Lung (tissue), 12 donors: ENCODE results near the gene LARGE1. TPM values are rescaled to one million over a fixed set of nuclear protein-coding genes. Genes with fewer than 3 reads are reported as not detected.
"Not testable (repeated sequence)": the region's sequence is repeated elsewhere in the genome, so short reads cannot be mapped to it uniquely, and the experiment has no call there.

Source experiments
- ATAC-seq: fragments of 200-7000 bp; cut with Tn5 transposase; one replicate; pipeline ENCODE4 v1.9.1; 2020; ENCODE audit warnings: moderate number of reproducible peaks; ENCODE audit not compliant: insufficient read depth, low FRiP score
- DNase-seq, 3 donors: peaks; one replicate each; pipeline ENCODE4 v3.0.0-alpha.2; 2013 to 2017
- H3K27ac ChIP-seq, 2 donors: one replicate each; pipeline ENCODE4 v1.5.1; 2013; ENCODE audit warnings: mild to moderate bottlenecking in 2 of 2, moderate library complexity in 2 of 2, control low read depth in 1 of 2, inconsistent platforms in 1 of 2, low read depth in 1 of 2, low read length in 1 of 2
- H3K27me3 ChIP-seq, 3 donors: one replicate each; pipeline ENCODE4 v1.5.1; 2013; ENCODE audit warnings: low read length in 2 of 3; ENCODE audit not compliant: control insufficient read depth in 3 of 3, insufficient read depth in 3 of 3
- H3K36me3 ChIP-seq, 4 donors: one replicate each; pipeline ENCODE4 v1.5.1; 2013; ENCODE audit warnings: low read length in 4 of 4, mild to moderate bottlenecking in 1 of 4, moderate library complexity in 1 of 4; ENCODE audit not compliant: control insufficient read depth in 4 of 4, insufficient read depth in 4 of 4
- H3K4me1 ChIP-seq, 5 donors: one replicate each; pipeline ENCODE4 v1.5.1; 2013; ENCODE audit warnings: low read length in 5 of 5, mild to moderate bottlenecking in 2 of 5, moderate library complexity in 1 of 5; ENCODE audit not compliant: control insufficient read depth in 5 of 5, insufficient read depth in 5 of 5
- H3K4me3 ChIP-seq: one replicate; pipeline ENCODE4 v1.5.1; 2013; ENCODE audit warnings: mild to moderate bottlenecking, control low read depth, moderate library complexity
- H3K9ac ChIP-seq, 2 donors: one replicate each; pipeline ENCODE4 v1.5.1; 2013; ENCODE audit warnings: low read length in 2 of 2, control low read depth in 1 of 2; ENCODE audit not compliant: insufficient read depth in 1 of 2
- H3K9me3 ChIP-seq, 4 donors: one replicate each; pipeline ENCODE4 v1.5.1; 2013; ENCODE audit warnings: low read length in 3 of 4, mild to moderate bottlenecking in 1 of 4, moderate library complexity in 1 of 4; ENCODE audit not compliant: control insufficient read depth in 4 of 4, insufficient read depth in 3 of 4
- WGBS, 2 donors: extraction: QIAGEN DNeasy Blood & Tissue Kit; methylation state at CpG; one replicate each; pipeline ENCODE4 v1.1.7; 2013; 5-methylcytosine and 5-hydroxymethylcytosine counted together
- polyA plus RNA-seq, 2 donors: library from polyadenylated mRNA; stranded (reverse); fragments of 200-250 nt; gene quantifications; one replicate each; pipeline ENCODE4 v1.2.1, GENCODE V29; 2013
- total RNA-seq, 2 donors: library from RNA; depleted of rRNA in 1 of 2; stranded (reverse); fragments of >200 nt in 1 of 2; gene quantifications; one replicate each; pipeline ENCODE4 v1.2.1, GENCODE V29; 2014 to 2021
- TF ChIP-seq, protein P1 (sequence below): IDR thresholded peaks from 2 replicates; pipeline ENCODE4 v1.5.1; 2012; ENCODE audit warnings: mild to moderate bottlenecking; ENCODE audit errors: control extremely low read depth, extremely low read depth
- donor health status: control.
- donor health status: control.
- donor health status: Bipolar disorder and iron deficiency.
- donor health status: healthy.
- donor health status: DM: yes; HTN: yes; CAD: no.

Gene LARGE1
- total and polyA plus RNA-seq, 4 donors, result 2.9 to 41.1 (median 15.4) TPM

DNA sequence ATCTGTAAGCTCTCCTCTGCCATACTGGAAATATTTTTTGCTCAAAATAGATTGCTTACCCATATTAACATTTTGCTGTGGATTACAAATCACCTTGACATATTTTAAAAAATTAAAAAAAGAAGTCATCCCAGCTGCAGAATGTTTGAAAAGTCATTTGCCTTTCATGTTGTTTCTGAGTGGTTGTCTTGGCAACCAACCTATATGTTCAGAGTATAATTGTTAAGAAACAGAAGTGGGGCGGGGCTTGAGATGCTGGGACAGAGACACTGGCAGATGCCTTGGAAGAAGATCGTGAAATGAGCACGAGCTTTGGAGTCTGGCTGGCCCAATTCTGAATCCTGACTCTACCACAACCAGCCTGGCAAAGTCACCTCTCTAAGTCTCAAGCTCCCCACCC, 348.2 kb downstream of the LARGE1 start:
- Histone ChIP-seq H3K4me1 (peaks cover 0 to 5% (median 0%) of the 10 kb centered on the region in 5 donors), H3K9ac (no peak overlapping the region), H3K4me3 (no peak overlapping the region), H3K27ac (no peak overlapping the region), H3K36me3 (no peaks in the 10 kb centered on the region), H3K9me3 (no peaks in the 10 kb centered on the region), H3K27me3 (no peaks in the 10 kb centered on the region)
- TF ChIP-seq, protein P1, sequence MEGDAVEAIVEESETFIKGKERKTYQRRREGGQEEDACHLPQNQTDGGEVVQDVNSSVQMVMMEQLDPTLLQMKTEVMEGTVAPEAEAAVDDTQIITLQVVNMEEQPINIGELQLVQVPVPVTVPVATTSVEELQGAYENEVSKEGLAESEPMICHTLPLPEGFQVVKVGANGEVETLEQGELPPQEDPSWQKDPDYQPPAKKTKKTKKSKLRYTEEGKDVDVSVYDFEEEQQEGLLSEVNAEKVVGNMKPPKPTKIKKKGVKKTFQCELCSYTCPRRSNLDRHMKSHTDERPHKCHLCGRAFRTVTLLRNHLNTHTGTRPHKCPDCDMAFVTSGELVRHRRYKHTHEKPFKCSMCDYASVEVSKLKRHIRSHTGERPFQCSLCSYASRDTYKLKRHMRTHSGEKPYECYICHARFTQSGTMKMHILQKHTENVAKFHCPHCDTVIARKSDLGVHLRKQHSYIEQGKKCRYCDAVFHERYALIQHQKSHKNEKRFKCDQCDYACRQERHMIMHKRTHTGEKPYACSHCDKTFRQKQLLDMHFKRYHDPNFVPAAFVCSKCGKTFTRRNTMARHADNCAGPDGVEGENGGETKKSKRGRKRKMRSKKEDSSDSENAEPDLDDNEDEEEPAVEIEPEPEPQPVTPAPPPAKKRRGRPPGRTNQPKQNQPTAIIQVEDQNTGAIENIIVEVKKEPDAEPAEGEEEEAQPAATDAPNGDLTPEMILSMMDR, result no peak
- WGBS, 2 donors, result 92% methylated on average over 3 of the region's 3 CpGs
- ATAC-seq, result no peak
- peak in 1 of 3 donors; percentile 10 for DNase-seq

DNA sequence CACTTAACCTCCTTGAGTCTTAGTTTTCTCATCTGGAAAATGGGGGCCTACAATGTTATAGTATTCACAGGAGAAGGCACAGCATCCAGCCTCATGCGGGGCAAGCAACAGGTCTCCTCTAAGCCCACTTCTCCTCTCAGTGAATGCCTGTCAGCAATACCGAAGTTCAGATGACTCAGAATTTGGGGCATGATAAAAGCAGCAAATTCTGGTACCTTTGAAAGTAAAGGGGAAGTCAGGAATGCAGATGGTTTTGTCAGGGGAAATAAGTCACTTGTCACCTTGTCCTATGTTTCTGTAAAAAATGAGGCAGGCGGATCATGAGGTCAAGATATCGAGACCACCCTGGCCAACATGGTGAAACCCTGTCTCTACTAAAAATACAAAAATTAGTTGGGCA, 350.2 kb downstream of the LARGE1 start:
- 75 to 83% methylated on average over 4 of the region's 4 CpGs for whole genome bisulfite sequencing, 2 donors
- Histone ChIP-seq H3K36me3 (no peaks in the 10 kb centered on the region), H3K27ac (no peak overlapping the region), H3K4me3 (no peak overlapping the region), H3K9ac (no peak overlapping the region), H3K27me3 (no peaks in the 10 kb centered on the region), H3K9me3 (no peaks in the 10 kb centered on the region), H3K4me1 (peaks cover 0 to 5% (median 0%) of the 10 kb centered on the region in 5 donors)
- no peak for ATAC-seq
- TF ChIP-seq, protein P1, result no peak
- no peak for DNase-seq

DNA sequence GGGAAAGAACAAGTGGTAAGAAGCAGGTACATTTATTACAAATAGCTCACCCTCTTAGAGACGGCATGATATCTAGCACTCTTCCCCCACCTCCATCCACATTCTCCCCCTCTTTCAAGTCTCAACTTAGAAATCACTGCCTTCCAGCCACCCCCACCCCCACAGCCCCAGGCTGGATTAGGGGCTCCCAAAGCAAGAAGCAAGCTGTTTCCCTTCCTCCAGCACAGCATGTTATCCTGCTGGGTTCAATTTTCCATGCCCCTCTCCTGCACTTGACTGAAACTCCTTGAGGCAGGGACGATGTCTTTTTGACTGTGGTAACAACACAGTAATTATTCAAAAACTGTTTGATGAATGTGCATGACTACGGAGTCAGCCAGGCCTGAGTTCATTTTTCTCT, 350.7 kb downstream of the LARGE1 start:
- Histone ChIP-seq H3K4me3 (no peak overlapping the region), H3K4me1 (peaks cover 0 to 7% (median 0%) of the 10 kb centered on the region in 5 donors), H3K9ac (peak overlapping the region in 1 of 2 donors; percentile 33), H3K27me3 (no peaks in the 10 kb centered on the region), H3K9me3 (no peaks in the 10 kb centered on the region), H3K36me3 (no peaks in the 10 kb centered on the region), H3K27ac (no peak overlapping the region)
- WGBS, 2 donors, result 42 to 50% methylated on average over 3 of the region's 3 CpGs
- ATAC-seq (no peak), DNase-seq (no peak)
- TF ChIP-seq, protein P1, result no peak

DNA sequence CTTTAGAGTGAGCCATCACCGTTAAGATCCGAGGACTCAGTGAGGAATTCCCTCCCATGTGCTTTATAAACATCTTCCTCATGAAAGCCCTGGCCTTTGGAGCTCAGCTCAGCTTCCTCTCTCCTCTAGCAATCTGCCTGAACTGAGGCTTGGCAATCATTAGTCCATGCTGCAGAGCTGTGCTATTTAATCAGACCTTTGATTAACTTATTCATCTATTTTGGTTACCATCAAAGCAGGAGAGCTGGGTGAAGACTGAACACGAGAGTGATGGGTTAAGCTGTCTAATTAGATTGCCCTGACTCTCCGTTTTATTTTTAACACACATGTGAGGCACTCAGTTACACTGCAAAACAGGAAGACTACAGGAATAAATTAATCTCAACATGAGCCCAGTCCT, 351.3 kb downstream of the LARGE1 start:
- peak in 2 of 3 donors; percentile 28 to 37 for DNase-seq

DNA sequence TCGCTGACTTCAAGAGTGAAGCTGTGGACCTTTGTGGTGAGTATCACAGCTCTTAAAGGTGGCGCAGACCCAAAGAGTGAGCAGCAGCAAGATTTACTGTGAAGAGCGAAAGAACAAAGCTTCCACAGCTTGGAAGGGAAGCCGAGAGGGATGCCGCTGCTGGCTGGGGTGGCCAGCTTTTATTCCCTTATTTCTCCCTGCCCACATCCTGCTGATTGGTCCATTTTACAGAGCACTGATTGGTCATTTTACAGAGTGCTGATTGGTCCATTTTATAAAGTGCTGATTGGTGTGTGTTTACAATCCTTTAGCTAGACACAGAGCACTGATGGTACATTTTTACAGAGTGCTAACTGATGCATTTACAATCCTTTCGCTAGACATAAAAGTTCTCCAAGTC, 353.8 kb downstream of the LARGE1 start:
- not testable (repeated sequence) for H3K27me3 ChIP-seq, DNase-seq, H3K4me3 ChIP-seq, H3K36me3 ChIP-seq, H3K9me3 ChIP-seq, ATAC-seq, H3K27ac ChIP-seq, H3K9ac ChIP-seq
- peaks cover 0 to 11% (median 0%) of the 10 kb centered on the region in 5 donors for H3K4me1 ChIP-seq
- WGBS, 2 donors, result 93 to 94% methylated on average over 6 of the region's 6 CpGs

More for the DNA sequence above, 351.3 kb downstream of the LARGE1 start:
- Histone ChIP-seq H3K9me3 (no peaks in the 10 kb centered on the region), H3K27me3 (no peaks in the 10 kb centered on the region), H3K36me3 (no peaks in the 10 kb centered on the region), H3K4me3 (no peak overlapping the region), H3K27ac (no peak overlapping the region), H3K4me1 (peaks cover 0 to 9% (median 0%) of the 10 kb centered on the region in 5 donors), H3K9ac (peak overlapping the region in 1 of 2 donors; percentile 33)
- TF ChIP-seq, protein P1, result no peak
- 36 to 39% methylated on average over 4 of the region's 4 CpGs for WGBS, 2 donors
- no peak for ATAC-seq
